H1 (cell line): ENCODE data around the gene BIN1. TPM values are rescaled to one million over a fixed set of nuclear protein-coding genes. Genes with fewer than 3 reads are reported as not detected.
A peak's percentile ranks its signal among the peaks of the same experiment; 100 is the strongest.

Source experiments
- CTCF ChIA-PET: fragments of 300-600 bp; sonication (Branson Sonifier 250); formaldehyde crosslinking; loops from one replicate; lab custom pipeline; 2021; ENCODE audit not compliant: partially characterized antibody; lab: Charles Lee
- POLR2A ChIA-PET: fragments of 300-600 bp; sonication (Branson Sonifier 250); formaldehyde crosslinking; loops from one replicate; lab custom pipeline; 2021; ENCODE audit warnings: inconsistent platforms; ENCODE audit not compliant: partially characterized antibody; lab: Charles Lee
- DNase-seq, 2 experiments: peaks; one replicate each; pipeline versions ENCODE4 v3.0.0 to v3.0.0-alpha.2; 2010 to 2022; ENCODE audit warnings: low spot score in 2 of 2, low read depth in 1 of 2, mixed read lengths in 1 of 2
- FAIRE-seq: peaks from 2 replicates; lab custom pipeline; 2011; peaks lifted over from hg19 to GRCh38; lab: Jason Lieb, UNC
- H2AFZ ChIP-seq: 2 replicates; pipeline ENCODE4 v1.8.1; 2012; ENCODE audit warnings: low read length, inconsistent platforms
- H2AK5ac ChIP-seq: 2 replicates; pipeline ENCODE4 v1.6.1; 2013; ENCODE audit warnings: low read depth, low read length
- H2BK120ac ChIP-seq: replicated peaks from 2 replicates; pipeline ENCODE3; 2013; ENCODE audit warnings: low read depth, low read length, inconsistent platforms
- H2BK12ac ChIP-seq: 2 replicates; pipeline ENCODE4 v1.6.1; 2013; ENCODE audit warnings: low read depth, low read length
- H2BK15ac ChIP-seq: 2 replicates; pipeline ENCODE4 v1.6.1; 2013; ENCODE audit warnings: low read length
- H2BK20ac ChIP-seq: 2 replicates; pipeline ENCODE4 v1.6.1; 2013; ENCODE audit warnings: low read length
- H2BK5ac ChIP-seq: 2 replicates; pipeline ENCODE4 v1.6.1; 2013; ENCODE audit warnings: low read depth, low read length
- H3K14ac ChIP-seq: 2 replicates; pipeline ENCODE4 v1.6.1; 2013; ENCODE audit warnings: inconsistent platforms; ENCODE audit not compliant: insufficient read length
- H3K18ac ChIP-seq: 2 replicates; pipeline ENCODE4 v1.6.1; 2013; ENCODE audit warnings: low read length; ENCODE audit errors: extremely low read depth
- H3K23ac ChIP-seq: 2 replicates; pipeline ENCODE4 v1.6.1; 2013; ENCODE audit warnings: inconsistent platforms; ENCODE audit not compliant: insufficient read length
- H3K23me2 ChIP-seq: 2 replicates; pipeline ENCODE4 v1.6.1; 2013; ENCODE audit warnings: low read depth, low read length
- H3K27ac ChIP-seq: 2 replicates; pipeline ENCODE4 v1.6.1; 2011; ENCODE audit warnings: low read depth, low read length, inconsistent platforms
- H3K27me3 ChIP-seq, 4 experiments: replicated peaks in 1 of 4; 1 replicate in 1 of 4; 2 replicates in 3 of 4; pipeline versions ENCODE4 v1.6.1 to v1.8.1; 2011 to 2013; ENCODE audit warnings: low read length in 3 of 4, mild to moderate bottlenecking in 3 of 4, inconsistent platforms in 2 of 4, mixed read lengths in 2 of 4, moderate library complexity in 1 of 4; ENCODE audit not compliant: control insufficient read depth in 3 of 4, insufficient read depth in 3 of 4; ENCODE audit errors: extremely low read depth in 1 of 4
- H3K36me3 ChIP-seq, 4 experiments: 2 replicates each; pipeline versions ENCODE4 v1.6.1 to v1.8.1; 2011 to 2013; ENCODE audit warnings: mild to moderate bottlenecking in 4 of 4, low read length in 3 of 4, moderate library complexity in 2 of 4, control low read depth in 1 of 4, inconsistent platforms in 1 of 4; ENCODE audit not compliant: insufficient read depth in 4 of 4, control insufficient read depth in 2 of 4
- H3K4ac ChIP-seq: replicated peaks from 2 replicates; pipeline ENCODE3; 2013; ENCODE audit warnings: low read length, low read depth, mixed read lengths, inconsistent platforms; ENCODE audit not compliant: insufficient read length
- H3K4me1 ChIP-seq, 4 experiments: replicated peaks in 1 of 4; 1 replicate in 1 of 4; 2 replicates in 3 of 4; pipeline versions ENCODE4 v1.6.1 to v1.8.1; 2011 to 2013; ENCODE audit warnings: low read length in 3 of 4, inconsistent platforms in 2 of 4, mixed read lengths in 1 of 4; ENCODE audit not compliant: insufficient read depth in 4 of 4, control insufficient read depth in 3 of 4
- H3K4me2 ChIP-seq, 2 experiments: 2 replicates each; pipeline versions ENCODE4 v1.6.1 to v1.8.1; 2011 to 2013; ENCODE audit warnings: low read depth in 2 of 2, low read length in 2 of 2, control low read depth in 1 of 2, inconsistent platforms in 1 of 2, mild to moderate bottlenecking in 1 of 2; ENCODE audit not compliant: insufficient read depth in 1 of 2
- H3K4me3 ChIP-seq, 4 experiments: fragments of 200-600, 300-600 bp in 1 of 4; sonication (generic), shearing (Covaris generic), sonication (Bioruptor Twin) in 1 of 4; 2 replicates each; pipeline versions ENCODE4 v1.5.1 to v1.8.1; 2011 to 2016; ENCODE audit warnings: low read length in 4 of 4, low read depth in 3 of 4, control low read depth in 2 of 4, inconsistent platforms in 2 of 4, mild to moderate bottlenecking in 2 of 4, mixed read lengths in 1 of 4, moderate library complexity in 1 of 4; ENCODE audit not compliant: insufficient read depth in 2 of 4; ENCODE audit errors: extremely low read depth in 1 of 4
- H3K56ac ChIP-seq: replicated peaks from 2 replicates; pipeline ENCODE3; 2013; ENCODE audit warnings: low read depth, mild to moderate bottlenecking, mixed read lengths, low read length, inconsistent platforms; ENCODE audit not compliant: insufficient read length
- H3K79me1 ChIP-seq: 2 replicates; pipeline ENCODE4 v1.6.1; 2013; ENCODE audit warnings: low read depth, low read length, control low read depth
- H3K79me2 ChIP-seq, 2 experiments: 2 replicates each; pipeline versions ENCODE4 v1.6.1 to v1.8.1; 2012 to 2013; ENCODE audit warnings: low read length in 2 of 2, mild to moderate bottlenecking in 2 of 2, inconsistent platforms in 1 of 2; ENCODE audit not compliant: insufficient read depth in 2 of 2, control insufficient read depth in 1 of 2
- H3K9ac ChIP-seq, 4 experiments: replicated peaks in 1 of 4; 1 replicate in 1 of 4; 2 replicates in 3 of 4; pipeline versions ENCODE4 v1.6.1 to v1.8.1; 2011 to 2013; ENCODE audit warnings: low read depth in 3 of 4, low read length in 3 of 4, control low read depth in 2 of 4, mild to moderate bottlenecking in 2 of 4, moderate library complexity in 2 of 4, inconsistent platforms in 1 of 4; ENCODE audit errors: extremely low read depth in 1 of 4
- H3K9me3 ChIP-seq, 2 experiments: 2 replicates each; pipeline versions ENCODE4 v1.6.1 to v1.8.1; 2012 to 2013; ENCODE audit warnings: mild to moderate bottlenecking in 2 of 2, moderate library complexity in 2 of 2, control low read depth in 1 of 2, inconsistent platforms in 1 of 2, low read depth in 1 of 2, low read length in 1 of 2, mixed read lengths in 1 of 2; ENCODE audit not compliant: insufficient read depth in 2 of 2
- H4K20me1 ChIP-seq, 2 experiments: replicated peaks in 1 of 2; 2 replicates each; pipeline versions ENCODE3 to v1.8.1; 2011 to 2013; ENCODE audit warnings: inconsistent platforms in 2 of 2, low read length in 2 of 2, mild to moderate bottlenecking in 1 of 2; ENCODE audit not compliant: insufficient read depth in 2 of 2, control insufficient read depth in 1 of 2
- H4K5ac ChIP-seq: 2 replicates; pipeline ENCODE4 v1.6.1; 2013; ENCODE audit warnings: low read length, low read depth, mixed read lengths, inconsistent platforms; ENCODE audit not compliant: insufficient read length
- H4K8ac ChIP-seq: 2 replicates; pipeline ENCODE4 v1.8.0; 2013; ENCODE audit warnings: mild to moderate bottlenecking, moderate library complexity, low read length, inconsistent platforms; ENCODE audit not compliant: insufficient read depth; ENCODE audit errors: extremely low read depth
- H4K91ac ChIP-seq: replicated peaks from 2 replicates; pipeline ENCODE3; 2013; ENCODE audit warnings: low read length, mixed read lengths, inconsistent platforms; ENCODE audit not compliant: insufficient read length
- ASH2L ChIP-seq: fragments of 200-600, 300-600 bp; sonication (generic); IDR thresholded peaks from one replicate; pipeline ENCODE4 v1.7.1; 2017; ENCODE audit warnings: low read length
- BACH1 ChIP-seq: IDR thresholded peaks from 2 replicates; pipeline ENCODE4 v1.6.1; 2012; ENCODE audit warnings: low read length, improper control_type of control experiment
- CBX5 ChIP-seq: fragments of 300-800, 300-1000 bp; sonication (generic); IDR thresholded peaks from 2 replicates; pipeline ENCODE4 v1.7.1; 2016; ENCODE audit warnings: antibody characterized with exemption, low read length, low read depth
- CEBPB ChIP-seq: IDR thresholded peaks from 2 replicates; pipeline ENCODE4 v1.6.1; 2012; ENCODE audit warnings: low read depth, low read length
- KDM1A ChIP-seq: fragments of 200-600, 300-600 bp; sonication (generic); IDR thresholded peaks from 2 replicates; pipeline ENCODE4 v1.7.1; 2016; ENCODE audit warnings: mild to moderate bottlenecking, low read length, borderline replicate concordance
- NANOG ChIP-seq: IDR thresholded peaks from 2 replicates; pipeline ENCODE4 v1.6.1; 2011; ENCODE audit warnings: low read length, low read depth, mild to moderate bottlenecking, inconsistent platforms; ENCODE audit not compliant: insufficient read depth, poor library complexity, severe bottlenecking
- POLR2A ChIP-seq, 2 experiments: IDR thresholded peaks; 1 replicate in 1 of 2; 2 replicates in 1 of 2; pipeline ENCODE4 v1.6.1; 2011; ENCODE audit warnings: low read depth in 2 of 2, low read length in 2 of 2, mild to moderate bottlenecking in 2 of 2; ENCODE audit errors: control extremely low read depth in 1 of 2
- RNF2 ChIP-seq: fragments of 200-900, 300-1000 bp; sonication (generic); IDR thresholded peaks from 2 replicates; pipeline ENCODE4 v1.7.1; 2016; ENCODE audit warnings: borderline replicate concordance, low read depth, mild to moderate bottlenecking, antibody characterized with exemption, low read length; ENCODE audit not compliant: poor library complexity, severe bottlenecking; ENCODE audit errors: missing control alignments
- TBP ChIP-seq: IDR thresholded peaks from 2 replicates; pipeline ENCODE4 v1.6.1; 2011; ENCODE audit warnings: low read depth, low read length, improper control_type of control experiment
- TEAD4 ChIP-seq: IDR thresholded peaks from 2 replicates; pipeline ENCODE4 v1.6.1; 2012; ENCODE audit warnings: low read depth, low read length, inconsistent platforms, mixed read lengths
- WGBS, 2 experiments: shearing (Covaris generic) in 1 of 2; methylation state at CpG; one replicate each; pipeline versions ENCODE4 v1.1.6 to v1.1.7; 2013 to 2015; ENCODE audit warnings: low lambda C conversion rate in 2 of 2, mixed read lengths in 2 of 2, inconsistent platforms in 1 of 2, low coverage in 1 of 2, missing lambda C conversion rate in 1 of 2; ENCODE audit not compliant: insufficient replicate concordance in 2 of 2, insufficient coverage in 1 of 2, insufficient read length in 1 of 2; ENCODE audit errors: extremely low coverage in 1 of 2, missing lambda C conversion rate in 1 of 2; 5-methylcytosine and 5-hydroxymethylcytosine counted together
- polyA plus RNA-seq, 7 experiments: library from polyadenylated mRNA; depleted of rRNA in 3 of 7; stranded (reverse) in 5 of 7; unstranded in 2 of 7; fragments of >200 nt in 5 of 7; fragments of 200-250 nt in 2 of 7; gene quantifications; 1 replicate in 5 of 7; 2 replicates in 1 of 7; 4 replicates in 1 of 7; pipeline versions ENCODE4 v1.2.1 to v1.2.3, GENCODE V29; 2011 to 2013; ENCODE audit warnings: missing spikeins in 2 of 7, mixed read lengths in 2 of 7
- total RNA-seq: library from RNA; stranded (reverse); fragmentation: NEBNext Ultra II Directional; extraction: Animal tissue kit (Norgen Biotek cat#: 25700); gene quantifications from 2 replicates; pipeline ENCODE4 v1.2.1, GENCODE V29; 2021

The BIN1 gene
- total and polyA plus RNA-seq, 2 of the 8 experiments (the other 6 are each of a cell fraction or from before 2014, with no cell fraction given), result 23.6 to 35.6 TPM

- Histone ChIP-seq H3K23me2 (no peaks in the 10 kb centered on the region), H3K9ac (no peak overlapping the region), H3K23ac (no peak overlapping the region), H2BK15ac (no peak overlapping the region), H3K27me3 (0 out of 7 replicates have a peak, but pooled peaks cover 0 to 2% (median 0%) of the 10 kb centered on the region in 4 experiments), H3K9me3 (peaks cover 3 to 4% of the 10 kb centered on the region in 2 experiments; a peak in 2 of 4 replicates), H3K18ac (no peak overlapping the region), H2AK5ac (no peak overlapping the region), H4K91ac (no peak overlapping the region), H3K36me3 (no peaks in the 10 kb centered on the region), H2AFZ (0 out of 2 replicates have a peak overlapping the region, but pooled peaks have one; percentile 18), H2BK12ac (no peak overlapping the region), H2BK120ac (no peak overlapping the region), H2BK5ac (no peak overlapping the region), H4K5ac (no peak overlapping the region), H3K14ac (no peak overlapping the region), H4K20me1 (no peaks in the 10 kb centered on the region), H3K79me1 (no peaks in the 10 kb centered on the region), H3K4ac (no peak overlapping the region), H3K79me2 (no peaks in the 10 kb centered on the region), H3K4me1 (0 out of 7 replicates have a peak, but pooled peaks cover 0 to 1% (median 0%) of the 10 kb centered on the region in 4 experiments), H3K56ac (no peak overlapping the region), H2BK20ac (0 out of 2 replicates have a peak overlapping the region, but pooled peaks have one; percentile 28)
- WGBS, 2 experiments, result 91% methylated on average over 18 of the region's 18 CpGs; no CpG with 5 or more reads in 1 of the 2 experiments
- DNase-seq (peak in 1 of 2 experiments; percentile 41), FAIRE-seq (no peak)
- POLR2A ChIA-PET, result interaction anchor here (1.3 kb wide), 1 partner anchor 15 kb away, joined by 3 read pairs; no protein-coding TSS in a partner anchor
- TF ChIP-seq BACH1, result no peak
- TF ChIP-seq TBP, result no peak
- TF ChIP-seq ASH2L, result no peak
- TF ChIP-seq KDM1A, result no peak
- TF ChIP-seq CEBPB, result no peak
- no peak for TF ChIP-seq NANOG
- no peak for TF ChIP-seq CBX5
- TF ChIP-seq RNF2, result no peak
- no peak for TF ChIP-seq TEAD4
- no peak for TF ChIP-seq POLR2A (IDR thresholded peaks at IDR 0.05; ENCODE audit: control extremely low read depth in 1 of 2, low read depth in 2 of 2, low read length in 2 of 2)
- TF ChIP-seq, all 59 proteins: peak for 0
- Histone ChIP-seq H3K4me3 (no peak overlapping the region), H3K4me2 (no peak overlapping the region), H3K27ac (no peak overlapping the region), H4K8ac (no peak overlapping the region)
- CTCF ChIA-PET, result interaction anchor here (0.8 to 2.9 kb wide), 13 partner anchors 10 to 307 kb away, joined by 3 to 16 read pairs (median 3); no protein-coding TSS in a partner anchor
Observed at GRCh38 chr2:127146071-127146725, 39.2 kb upstream of the BIN1 start.
